BJ (cell line): Measurements from ENCODE around the gene GNG8. TPM values are rescaled to one million over a fixed set of nuclear protein-coding genes. Genes with fewer than 3 reads are reported as not detected.

Source experiments
- CTCF ChIA-PET: fragments of 350-600 bp; formaldehyde crosslinking; extraction: SDS; loops from one replicate; lab custom pipeline; 2021; ENCODE audit warnings: antibody characterized with exemption, inconsistent platforms; lab: Yijun Ruan, JAX
- POLR2A ChIA-PET: fragments of 300-600 bp; sonication (Branson Sonifier 250); formaldehyde crosslinking; extraction: SDS; loops from one replicate; lab custom pipeline; 2021; ENCODE audit warnings: antibody characterized with exemption; lab: Charles Lee
- DNase-seq: peaks from one replicate; pipeline ENCODE4 v3.0.0-alpha.2; 2011; ENCODE audit warnings: low read depth
- H3K27me3 ChIP-seq: 2 replicates; pipeline ENCODE4 v1.6.0; 2011; ENCODE audit warnings: low read length; ENCODE audit not compliant: control insufficient read depth, insufficient read depth
- H3K36me3 ChIP-seq: 2 replicates; pipeline ENCODE4 v1.5.1; 2011; ENCODE audit warnings: low read length; ENCODE audit not compliant: control insufficient read depth, insufficient read depth
- H3K4me3 ChIP-seq: 2 replicates; pipeline ENCODE4 v1.5.1; 2011; ENCODE audit warnings: low read depth, mild to moderate bottlenecking, control low read depth, low read length
- CTCF ChIP-seq: IDR thresholded peaks from 2 replicates; pipeline ENCODE4 v1.5.1; 2011; ENCODE audit warnings: low read depth, mild to moderate bottlenecking, control low read depth, inconsistent platforms, low read length, moderate library complexity; ENCODE audit not compliant: insufficient read depth
- polyA plus RNA-seq: library from polyadenylated mRNA; depleted of rRNA; stranded (reverse); fragments of >200 nt; gene quantifications from 2 replicates; pipeline ENCODE4 v1.2.3, GENCODE V29; 2011; rRNA removed

Gene GNG8
- polyA plus RNA-seq, 1 experiment, result not detected

GRCh38 chr19:46586294-46586693, 49.7 kb downstream of the GNG8 start:
- ChIA-PET CTCF (no interaction called here), POLR2A (no interaction called here)
- Histone ChIP-seq H3K27me3 (no peaks in the 10 kb centered on the region; the same call in 1 of the 2 replicates), H3K36me3 (no peaks in the 10 kb centered on the region), H3K4me3 (no peak overlapping the region)
- no peak for TF ChIP-seq CTCF
- DNase-seq, result no peak

GRCh38 chr19:46585539-46585938, 50.5 kb downstream of the GNG8 start:
- H3K27me3 ChIP-seq, result no peaks in the 10 kb centered on the region; the same call in 1 of the 2 replicates
- DNase-seq, result no peak
- ChIA-PET CTCF (interaction anchor here (1.0 kb wide), 1 partner anchor 42 kb away, joined by 4 read pairs; no protein-coding TSS in a partner anchor), POLR2A (no interaction called here)
- H3K36me3 ChIP-seq, result no peaks in the 10 kb centered on the region
- no peak overlapping the region for H3K4me3 ChIP-seq
- TF ChIP-seq CTCF, result no peak

Other genes starting within 250 kb of the GNG8 start
- 6.9 and 7.7 TPM in 2 replicates for gene CCDC8, start 222.6 kb downstream of the GNG8 start, polyA plus RNA-seq
- gene PNMA8C, start 207.3 kb downstream of the GNG8 start, polyA plus RNA-seq, result 0.02 TPM in 1 of 2 replicates, not detected in the other
- 0.65 and 0.74 TPM in 2 replicates for gene PNMA8A, start 164.6 kb downstream of the GNG8 start, polyA plus RNA-seq
- 0.15 and 0.17 TPM in 2 replicates for gene PNMA8B, start 140.3 kb downstream of the GNG8 start, polyA plus RNA-seq
- gene CALM3, start 34.9 kb downstream of the GNG8 start, polyA plus RNA-seq, result 516 and 517 TPM in 2 replicates
- gene PTGIR, start 11.1 kb downstream of the GNG8 start, polyA plus RNA-seq, result 16.9 and 27.8 TPM in 2 replicates
- gene DACT3, start 25.0 kb upstream of the GNG8 start, polyA plus RNA-seq, result 6.2 and 7.1 TPM in 2 replicates
- 11.4 and 19.4 TPM in 2 replicates for gene PRKD2, start 80.9 kb upstream of the GNG8 start, polyA plus RNA-seq
- 12.6 and 15.1 TPM in 2 replicates for gene FKRP, start 109.9 kb upstream of the GNG8 start, polyA plus RNA-seq
- 40.5 and 78.6 TPM in 2 replicates for gene STRN4, start 110.2 kb upstream of the GNG8 start, polyA plus RNA-seq
- gene SLC1A5, start 152.4 kb upstream of the GNG8 start, polyA plus RNA-seq, result 409 and 506 TPM in 2 replicates
- 181 and 244 TPM in 2 replicates for gene AP2S1, start 214.6 kb upstream of the GNG8 start, polyA plus RNA-seq
- 30.1 and 36.8 TPM in 2 replicates for gene ARHGAP35, start 224.8 kb upstream of the GNG8 start, polyA plus RNA-seq